ENCODE data around the gene SLC66A2.

DNA sequence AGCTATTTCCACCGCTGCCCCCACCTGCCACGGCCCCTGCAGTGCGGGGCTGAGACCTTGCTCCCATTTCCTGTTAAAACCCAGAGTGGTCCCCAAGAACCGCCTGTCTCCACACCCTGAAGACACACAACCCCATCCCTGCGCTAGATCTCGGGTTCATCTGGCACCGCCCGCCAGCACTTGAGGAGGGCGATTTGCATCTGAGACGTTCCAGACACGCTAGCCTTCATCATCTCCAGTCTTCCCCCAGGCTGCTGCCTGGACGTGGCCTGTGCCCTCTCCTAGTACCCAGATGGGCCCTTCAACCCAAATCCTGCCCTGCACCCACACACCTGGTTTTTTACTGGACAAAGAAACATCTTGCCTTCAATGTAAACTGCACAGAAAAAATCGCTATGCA lies 49.8 kb downstream of the SLC66A2 start:
- TF ChIP-seq, protein P1, sequence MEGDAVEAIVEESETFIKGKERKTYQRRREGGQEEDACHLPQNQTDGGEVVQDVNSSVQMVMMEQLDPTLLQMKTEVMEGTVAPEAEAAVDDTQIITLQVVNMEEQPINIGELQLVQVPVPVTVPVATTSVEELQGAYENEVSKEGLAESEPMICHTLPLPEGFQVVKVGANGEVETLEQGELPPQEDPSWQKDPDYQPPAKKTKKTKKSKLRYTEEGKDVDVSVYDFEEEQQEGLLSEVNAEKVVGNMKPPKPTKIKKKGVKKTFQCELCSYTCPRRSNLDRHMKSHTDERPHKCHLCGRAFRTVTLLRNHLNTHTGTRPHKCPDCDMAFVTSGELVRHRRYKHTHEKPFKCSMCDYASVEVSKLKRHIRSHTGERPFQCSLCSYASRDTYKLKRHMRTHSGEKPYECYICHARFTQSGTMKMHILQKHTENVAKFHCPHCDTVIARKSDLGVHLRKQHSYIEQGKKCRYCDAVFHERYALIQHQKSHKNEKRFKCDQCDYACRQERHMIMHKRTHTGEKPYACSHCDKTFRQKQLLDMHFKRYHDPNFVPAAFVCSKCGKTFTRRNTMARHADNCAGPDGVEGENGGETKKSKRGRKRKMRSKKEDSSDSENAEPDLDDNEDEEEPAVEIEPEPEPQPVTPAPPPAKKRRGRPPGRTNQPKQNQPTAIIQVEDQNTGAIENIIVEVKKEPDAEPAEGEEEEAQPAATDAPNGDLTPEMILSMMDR (IDR thresholded peaks at IDR 0.05; ENCODE audit: insufficient read depth, low read length, poor library complexity, severe bottlenecking) = no peak
- no peak for TF ChIP-seq EZH2phosphoT487 (conservative IDR thresholded peaks at IDR 0.05; ENCODE audit: low read length)

Data from SU-DHL-6 (cell line).